Lung microvascular endothelial cell (primary cell): ENCODE results near the gene FMNL2. TPM values are rescaled to one million over a fixed set of nuclear protein-coding genes. Genes with fewer than 3 reads are reported as not detected.
"Not testable (repeated sequence)": the region's sequence is repeated elsewhere in the genome, so short reads cannot be mapped to it uniquely, and the experiment has no call there.

Experiments used
- DNase-seq, 2 donors: peaks; one replicate each; pipeline versions ENCODE4 v3.0.0 to v3.0.0-alpha.2; 2010; ENCODE audit warnings: low read depth in 2 of 2
- total RNA-seq: library from RNA; depleted of rRNA; stranded (reverse); fragments of >200 nt; gene quantifications from 2 replicates; pipeline ENCODE4 v1.2.1, GENCODE V29; 2014

FMNL2 gene
- total RNA-seq, 1 donor from 2014 or later, result 48.4 TPM

DNA sequence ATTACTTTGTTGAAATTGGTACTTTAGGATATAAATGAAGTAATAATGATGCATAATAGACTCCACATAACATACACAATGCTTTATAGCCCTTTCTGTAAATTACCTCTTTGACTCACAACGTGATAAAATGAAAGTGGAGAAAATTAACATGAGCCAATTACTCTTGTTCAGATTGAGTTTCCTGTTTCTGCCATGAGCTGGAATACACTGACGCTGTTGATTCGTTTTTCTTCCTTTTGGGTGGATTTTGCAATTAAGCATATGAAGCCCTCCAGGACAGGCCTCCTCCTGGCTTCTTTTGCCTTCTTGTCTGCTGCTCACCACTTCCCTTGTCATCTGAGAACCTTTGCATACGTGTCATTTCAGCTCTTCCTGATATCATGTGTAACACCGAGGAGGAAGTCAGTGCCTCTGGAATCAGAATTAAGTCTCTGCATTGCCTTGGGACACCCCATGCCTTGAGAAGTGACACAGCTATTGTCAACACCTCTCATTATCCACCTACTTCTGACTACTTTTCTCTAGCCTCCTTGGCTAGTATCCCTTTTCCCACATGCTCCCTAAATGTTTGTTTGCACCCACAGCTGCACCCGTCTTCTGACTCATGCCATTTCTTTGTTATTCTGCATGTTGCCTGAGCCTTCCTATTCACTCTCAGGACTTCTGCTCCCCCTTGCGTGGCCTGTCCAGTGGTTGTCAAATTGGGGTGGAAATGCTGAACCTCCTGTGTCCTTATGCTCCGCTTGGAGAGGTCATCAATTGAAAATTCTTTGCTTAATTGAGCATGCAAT is 134.1 kb downstream of the FMNL2 start:
- DNase-seq, result peak in 1 of 2 donors; percentile 58

DNA sequence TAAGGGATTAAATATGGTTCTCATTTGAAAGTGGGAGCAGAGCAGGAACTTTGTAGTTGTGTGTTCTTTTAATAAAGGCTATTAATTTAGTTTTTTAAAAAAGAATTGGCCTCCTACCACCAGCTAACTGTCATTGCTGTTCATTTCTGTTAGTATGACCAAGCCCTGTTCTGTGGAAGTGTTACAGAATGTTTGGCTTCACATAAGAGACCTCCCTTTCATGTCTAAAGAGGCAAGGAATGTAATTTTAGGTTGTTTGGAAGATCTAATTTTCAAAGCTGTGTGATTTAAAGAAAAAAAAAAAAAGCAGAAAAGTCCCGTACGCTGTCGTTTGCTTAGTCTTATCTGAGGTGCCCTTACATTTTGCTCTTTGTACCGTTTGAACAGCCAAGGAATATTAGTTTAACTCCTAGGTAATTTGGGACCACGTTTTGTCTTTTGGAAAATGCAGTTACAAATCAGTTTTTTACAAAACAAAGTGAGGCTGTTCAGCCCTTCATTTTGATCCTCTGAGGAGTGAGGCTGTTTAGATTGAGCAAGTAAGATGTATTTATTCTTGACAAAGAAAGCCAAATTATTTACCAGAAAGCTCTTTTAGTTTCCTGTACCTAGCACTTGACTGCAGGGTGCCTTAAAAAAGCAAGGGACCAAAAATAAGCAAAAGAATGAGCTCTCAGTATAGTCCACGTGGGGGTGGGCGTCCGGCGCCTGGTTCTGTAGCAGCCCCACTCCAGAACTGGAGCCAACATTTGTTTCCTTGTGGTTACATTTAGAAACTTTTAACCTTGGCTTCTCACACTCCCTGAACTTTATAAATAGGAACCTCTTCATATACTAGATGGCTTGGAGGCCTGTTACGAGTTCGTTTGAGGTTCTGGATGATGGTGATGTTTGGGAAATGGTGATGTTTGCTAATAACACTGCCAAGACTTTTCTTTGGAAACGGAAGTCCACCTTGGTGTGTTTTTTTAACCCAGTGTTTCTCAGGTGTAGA is 136.2 kb downstream of the FMNL2 start:
- DNase-seq, result no peak

DNA sequence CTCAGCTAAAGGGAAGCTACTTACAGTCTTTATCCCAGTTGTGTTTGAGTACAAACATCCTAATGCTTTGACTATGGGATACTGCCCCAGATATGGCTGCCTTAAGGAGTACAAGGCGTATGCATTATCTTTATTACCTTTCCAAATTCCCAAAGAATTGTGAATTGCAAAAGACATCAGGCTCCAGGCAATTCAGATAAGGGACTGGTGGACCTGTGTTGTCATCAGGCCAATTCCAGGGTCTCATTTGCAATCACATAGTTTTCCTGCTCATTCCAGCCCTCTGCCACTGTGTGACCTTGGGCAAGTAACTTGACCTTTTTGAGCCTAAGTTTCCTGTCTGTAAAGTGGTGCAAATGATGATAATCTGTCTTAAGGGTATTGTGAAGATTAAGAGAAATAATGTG is 137.5 kb downstream of the FMNL2 start:
- no peak for DNase-seq

DNA sequence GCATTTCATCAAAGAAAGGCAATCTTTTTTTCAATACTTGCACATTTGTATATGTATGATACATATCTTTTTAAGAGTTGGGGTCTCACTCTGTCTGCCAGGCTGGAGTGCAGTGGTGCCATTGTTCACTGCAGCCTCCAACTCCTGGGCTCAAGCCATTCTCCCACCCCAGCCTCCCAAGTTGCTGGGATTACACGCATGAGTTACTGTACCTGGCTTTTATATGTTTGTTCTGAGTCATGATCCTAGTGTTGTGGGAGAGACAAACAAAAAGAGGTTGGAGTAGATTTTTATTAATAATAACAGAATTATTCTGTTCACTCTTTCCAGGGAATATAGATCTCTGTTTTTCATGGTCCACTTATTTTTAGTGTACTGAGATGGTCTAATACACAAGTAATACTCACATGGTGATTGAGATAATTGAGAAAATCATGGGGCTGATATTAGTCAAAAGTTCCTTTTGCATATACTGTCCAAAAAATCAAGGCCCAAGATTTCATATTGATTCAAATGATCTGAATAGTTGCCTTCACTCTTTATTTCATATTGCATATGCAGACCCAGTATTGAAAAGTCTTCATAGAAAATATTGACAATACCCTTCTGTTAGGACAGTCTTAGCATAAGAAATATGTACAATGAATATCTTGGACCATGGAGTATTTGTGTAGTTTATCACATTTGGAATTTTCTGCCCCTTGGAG is 138.3 kb downstream of the FMNL2 start:
- no peak for DNase-seq

- not testable (repeated sequence) for DNase-seq
These were observed 139.5 kb downstream of the FMNL2 start for GRCh38 chr2:152474523-152474922.

- DNase-seq, result no peak
These were observed 141.0 kb downstream of the FMNL2 start for GRCh38 chr2:152475982-152476381.

DNA sequence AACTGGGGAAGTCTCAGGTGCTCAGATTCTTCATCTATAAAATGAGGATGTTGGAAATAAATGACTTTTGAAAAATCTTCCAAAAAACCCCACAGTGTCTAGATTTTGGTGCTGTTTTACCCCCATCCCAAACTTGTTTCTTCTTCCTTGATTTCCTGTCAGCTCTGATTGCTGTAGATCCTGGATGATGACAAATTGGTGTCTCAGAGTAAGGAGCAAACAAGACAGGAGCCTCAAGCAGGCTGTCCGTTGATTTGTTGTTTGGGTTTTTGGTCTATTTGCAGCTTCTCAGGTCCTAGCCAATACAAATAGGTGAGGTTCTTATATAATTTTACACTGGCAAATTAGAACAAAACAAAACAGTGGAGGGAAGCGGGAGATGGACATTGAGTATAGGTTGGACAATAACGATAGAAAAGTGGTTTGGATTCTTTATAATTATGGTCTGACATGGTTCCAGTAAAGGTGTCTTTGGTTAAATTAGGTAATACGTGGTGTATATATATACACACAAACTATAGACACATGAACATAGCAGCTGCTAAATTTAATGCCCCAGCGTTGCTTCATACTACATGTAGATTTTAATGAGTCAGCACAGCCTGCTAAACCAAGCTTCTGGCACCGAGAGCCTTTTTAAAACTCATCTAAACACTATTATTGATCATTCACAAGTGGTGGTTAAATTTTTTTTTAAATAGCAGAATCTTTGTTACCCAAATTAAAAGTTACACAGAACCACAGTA is 142.5 kb downstream of the FMNL2 start:
- no peak for DNase-seq

DNA sequence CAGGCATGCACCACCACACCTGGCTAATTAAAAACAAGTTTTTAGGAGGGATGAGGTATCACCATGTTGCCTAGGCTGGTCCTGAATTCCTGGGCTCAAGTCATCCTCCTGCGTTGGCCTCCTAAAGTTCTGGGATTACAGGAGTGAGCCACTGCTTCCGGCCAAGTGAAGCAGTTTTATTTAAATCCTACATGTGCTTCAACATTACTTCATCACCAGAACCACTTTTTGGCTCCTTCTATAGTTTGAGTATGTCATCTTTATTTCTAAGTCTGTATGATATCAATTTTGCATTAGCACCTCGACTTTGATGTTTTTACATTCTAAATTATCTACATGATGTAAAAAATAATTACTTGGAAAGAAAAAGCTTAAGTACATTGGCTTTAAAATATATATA is 144.3 kb downstream of the FMNL2 start:
- no peak for DNase-seq

GRCh38 chr2:152480821-152481399 is 145.9 kb downstream of the FMNL2 start:
- DNase-seq, result no peak

DNA sequence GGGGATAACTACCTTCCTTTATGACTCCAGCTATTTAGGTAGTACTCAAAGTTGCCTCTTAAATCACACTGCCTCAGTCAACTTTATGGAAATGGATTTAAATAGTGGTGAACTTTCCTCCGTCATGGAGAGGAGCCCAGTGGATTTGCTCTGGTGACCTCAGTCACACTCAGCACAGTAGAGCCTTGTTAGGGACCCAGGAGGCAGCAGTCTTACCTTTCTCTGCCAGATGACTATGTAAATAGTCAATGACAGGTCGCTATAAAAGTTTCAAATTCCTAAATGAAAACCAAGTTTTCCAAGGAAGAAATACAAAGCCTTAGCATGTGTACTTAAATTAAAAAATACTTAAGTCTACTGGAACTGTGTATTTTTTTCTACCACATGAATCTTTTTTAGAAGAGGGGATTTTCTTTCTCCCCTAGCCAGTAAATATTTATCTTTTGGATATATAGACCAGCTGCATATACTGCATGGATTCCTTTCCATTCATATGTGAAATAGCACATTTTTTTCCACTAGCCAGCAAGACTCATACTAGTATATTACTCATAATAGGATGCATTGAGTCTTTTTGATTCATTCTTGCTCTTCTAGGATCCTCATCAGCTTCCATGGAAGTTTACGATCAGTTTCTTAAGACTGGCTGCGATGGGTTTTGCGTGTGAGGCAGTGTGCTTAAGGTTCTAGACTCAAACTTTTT is 147.1 kb downstream of the FMNL2 start:
- DNase-seq, result no peak

DNA sequence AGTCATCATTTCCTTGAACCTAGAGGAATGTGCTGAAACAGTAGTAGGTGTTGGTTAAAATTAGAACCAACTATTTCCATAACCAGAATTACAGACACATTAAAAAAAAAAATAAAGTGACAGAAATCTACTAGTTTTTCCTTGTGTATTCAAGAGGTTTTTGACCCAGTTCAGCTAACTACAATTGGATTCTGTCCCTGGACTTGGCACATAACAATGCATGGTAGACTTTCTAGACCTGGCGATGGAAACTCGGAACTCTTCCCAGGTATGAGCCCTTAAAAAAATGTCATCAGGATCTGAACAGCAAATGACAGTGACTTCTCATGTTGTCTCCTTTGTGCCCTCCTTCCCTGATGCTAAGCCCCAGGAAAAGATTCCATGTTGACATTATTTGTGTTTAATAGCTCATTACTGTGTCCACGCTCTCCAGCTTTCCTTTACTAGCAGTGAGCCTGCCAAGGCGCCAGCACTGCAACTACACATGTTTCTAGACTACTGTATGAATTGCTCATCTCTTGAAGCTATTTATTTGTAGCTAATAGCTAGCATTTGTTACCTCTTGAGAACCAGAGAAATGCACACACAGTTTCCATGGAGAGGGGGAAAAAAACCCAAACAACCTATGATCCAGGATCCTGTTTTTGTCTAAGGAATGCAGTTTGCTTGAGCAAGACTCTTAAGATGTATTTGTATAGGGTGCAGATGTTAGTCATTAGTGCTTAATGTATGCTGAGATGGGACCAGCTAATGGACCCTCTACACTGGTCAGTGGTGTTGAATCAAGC is 148.5 kb downstream of the FMNL2 start:
- peak in 1 of 2 donors; percentile 41 for DNase-seq

GRCh38 chr2:152485954-152486736 is 151.2 kb downstream of the FMNL2 start:
- peak in 1 of 2 donors; percentile 38 for DNase-seq

- no peak for DNase-seq
These were observed 151.9 kb downstream of the FMNL2 start for GRCh38 chr2:152486737-152487400.

- DNase-seq, result no peak
These were observed 153.1 kb downstream of the FMNL2 start for GRCh38 chr2:152488075-152488474.

- DNase-seq, result no peak
These were observed 154.4 kb downstream of the FMNL2 start for GRCh38 chr2:152489364-152489763.

DNA sequence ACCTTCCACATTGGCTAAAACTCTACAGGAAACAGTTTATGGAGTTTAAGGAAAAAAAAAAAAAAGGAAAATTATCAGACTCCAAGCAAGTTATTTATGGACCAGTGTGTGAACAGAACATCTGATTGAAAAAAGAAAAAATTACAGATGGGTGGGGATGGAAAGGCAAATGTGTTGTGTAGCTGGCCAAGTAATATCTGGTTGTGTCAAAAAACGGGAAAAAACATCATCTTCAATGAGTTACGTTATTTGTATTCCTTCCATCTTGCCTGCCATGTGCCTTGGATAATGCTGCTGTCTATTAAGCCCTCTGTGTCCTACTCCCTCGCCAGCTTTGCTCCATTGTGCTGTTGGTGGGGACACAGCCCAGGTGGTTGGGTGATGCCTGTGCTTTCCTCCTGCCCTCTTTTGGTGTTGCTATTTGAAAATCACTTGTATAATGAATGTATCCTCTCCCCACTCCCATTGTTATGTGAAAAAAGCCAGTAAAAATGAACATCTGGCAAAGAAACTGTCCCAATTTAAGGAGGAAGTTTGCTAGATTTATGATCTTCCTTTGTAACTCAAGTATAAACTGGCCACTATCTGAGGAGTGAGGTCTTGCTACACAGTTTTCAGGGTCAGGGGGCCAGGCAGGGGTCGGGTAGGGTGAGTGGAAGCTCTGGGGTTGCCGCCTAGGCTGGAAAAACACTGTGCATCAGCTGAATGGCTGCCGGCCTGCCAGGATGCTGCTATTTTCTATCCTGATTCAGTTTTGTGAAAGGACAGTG is 155.9 kb downstream of the FMNL2 start:
- peak in 1 of 2 donors; percentile 36 for DNase-seq

- DNase-seq, result no peak
These were observed 157.2 kb downstream of the FMNL2 start for GRCh38 chr2:152492131-152492530.
